Measurements from ENCODE around the gene ZFPL1. TPM values are rescaled to one million over a fixed set of nuclear protein-coding genes. Genes with fewer than 3 reads are reported as not detected.

Gene ZFPL1
- total RNA-seq, 1 donor from 2014 or later: 36.6 TPM

DNA sequence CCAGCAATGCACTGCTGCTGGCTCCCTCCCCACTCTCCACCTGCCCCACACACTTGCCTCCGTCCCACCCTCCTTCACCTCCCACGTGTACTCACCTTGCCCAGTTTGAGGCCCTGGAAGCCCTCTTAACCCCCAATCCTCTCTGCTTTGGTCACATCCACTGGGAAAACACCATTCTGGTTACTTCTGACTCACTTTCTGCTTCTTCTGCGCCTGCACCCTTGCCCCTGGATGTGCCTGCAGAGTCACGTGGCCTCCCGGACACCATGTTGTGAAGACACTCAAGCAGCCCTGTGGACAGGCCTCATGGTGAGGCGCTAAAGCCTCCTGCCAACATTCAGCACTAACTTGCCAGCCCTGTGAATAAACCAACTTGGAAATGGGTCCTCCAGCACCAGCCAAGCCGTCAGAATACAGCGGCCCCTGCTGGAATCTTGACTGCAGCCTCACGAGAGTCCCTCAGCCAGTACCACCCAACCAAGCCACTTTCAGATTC lies 23.1 kb upstream of the ZFPL1 start:
- Mint-ChIP-seq H3K27ac (no peak overlapping the region), H3K36me3 (ENCODE audit: low read depth) (no peaks in the 10 kb centered on the region), H3K9me3 (no peaks in the 10 kb centered on the region), H3K4me1 (no peaks in the 10 kb centered on the region), H3K27me3 (peaks cover 1% of the 10 kb centered on the region), H3K4me3 (no peak overlapping the region)
- DNase-seq (no peak), ATAC-seq (ENCODE audit: low read depth) (no peak)
- intact Hi-C loops (cut with micrococcal nuclease): no loop called here
- ChIA-PET POLR2A (no interaction called here), CTCF (no interaction called here)
- TF ChIP-seq, protein P1, sequence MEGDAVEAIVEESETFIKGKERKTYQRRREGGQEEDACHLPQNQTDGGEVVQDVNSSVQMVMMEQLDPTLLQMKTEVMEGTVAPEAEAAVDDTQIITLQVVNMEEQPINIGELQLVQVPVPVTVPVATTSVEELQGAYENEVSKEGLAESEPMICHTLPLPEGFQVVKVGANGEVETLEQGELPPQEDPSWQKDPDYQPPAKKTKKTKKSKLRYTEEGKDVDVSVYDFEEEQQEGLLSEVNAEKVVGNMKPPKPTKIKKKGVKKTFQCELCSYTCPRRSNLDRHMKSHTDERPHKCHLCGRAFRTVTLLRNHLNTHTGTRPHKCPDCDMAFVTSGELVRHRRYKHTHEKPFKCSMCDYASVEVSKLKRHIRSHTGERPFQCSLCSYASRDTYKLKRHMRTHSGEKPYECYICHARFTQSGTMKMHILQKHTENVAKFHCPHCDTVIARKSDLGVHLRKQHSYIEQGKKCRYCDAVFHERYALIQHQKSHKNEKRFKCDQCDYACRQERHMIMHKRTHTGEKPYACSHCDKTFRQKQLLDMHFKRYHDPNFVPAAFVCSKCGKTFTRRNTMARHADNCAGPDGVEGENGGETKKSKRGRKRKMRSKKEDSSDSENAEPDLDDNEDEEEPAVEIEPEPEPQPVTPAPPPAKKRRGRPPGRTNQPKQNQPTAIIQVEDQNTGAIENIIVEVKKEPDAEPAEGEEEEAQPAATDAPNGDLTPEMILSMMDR (IDR thresholded peaks at IDR 0.05): no peak

DNA sequence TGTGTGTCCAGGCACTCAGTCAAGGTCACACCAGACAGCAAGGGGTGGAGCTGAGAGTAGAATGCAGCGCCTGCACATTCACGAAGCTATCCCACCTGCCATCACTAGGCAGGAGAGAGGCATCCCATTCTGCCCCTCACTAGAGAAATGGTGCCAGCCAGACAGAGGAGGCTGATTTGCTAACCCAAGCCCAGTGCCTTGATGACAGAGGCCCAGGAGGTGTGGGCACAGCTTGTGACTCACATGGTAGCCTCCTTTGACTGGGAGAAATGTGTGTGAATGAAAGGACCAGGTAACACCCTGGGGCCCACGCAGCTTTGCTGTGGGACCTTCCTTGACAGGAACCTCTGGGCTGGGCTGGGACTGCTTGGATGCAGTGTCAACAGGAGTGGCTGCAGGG lies 20.5 kb upstream of the ZFPL1 start:
- no peaks in the 10 kb centered on the region for H3K9me3 Mint-ChIP-seq
- no peak overlapping the region for H3K27ac Mint-ChIP-seq
- no peak for DNase-seq
- ChIA-PET POLR2A (interaction anchor here (0.6 kb wide), 1 partner anchor 240 kb away, joined by 5 read pairs; no protein-coding TSS in a partner anchor), CTCF (interaction anchor here (0.6 kb wide), 1 partner anchor 35 kb away, joined by 4 read pairs; no protein-coding TSS in a partner anchor)
- H3K4me1 Mint-ChIP-seq: no peaks in the 10 kb centered on the region
- TF ChIP-seq, protein P1 (IDR thresholded peaks at IDR 0.05): no peak
- H3K36me3 Mint-ChIP-seq (ENCODE audit: low read depth): no peaks in the 10 kb centered on the region
- no peak for ATAC-seq (ENCODE audit: low read depth)
- peaks cover 1% of the 10 kb centered on the region for H3K27me3 Mint-ChIP-seq
- no peak overlapping the region for H3K4me3 Mint-ChIP-seq
- intact Hi-C loops (cut with micrococcal nuclease): no loop called here

GRCh38 chr11:65064847-65065240 lies 19.2 kb upstream of the ZFPL1 start:
- no peak for ATAC-seq (ENCODE audit: low read depth)
- intact Hi-C loops (cut with micrococcal nuclease): no loop called here
- Mint-ChIP-seq H3K27ac (no peak overlapping the region), H3K4me1 (no peaks in the 10 kb centered on the region), H3K27me3 (peaks cover 1% of the 10 kb centered on the region), H3K36me3 (ENCODE audit: low read depth) (no peaks in the 10 kb centered on the region), H3K4me3 (no peak overlapping the region), H3K9me3 (no peaks in the 10 kb centered on the region)
- DNase-seq: no peak
- TF ChIP-seq, protein P1 (IDR thresholded peaks at IDR 0.05): no peak
- ChIA-PET POLR2A (no interaction called here), CTCF (no interaction called here)

GRCh38 chr11:65065851-65066250 lies 18.2 kb upstream of the ZFPL1 start:
- ATAC-seq (ENCODE audit: low read depth) (no peak), DNase-seq (no peak)
- Mint-ChIP-seq H3K27me3 (peaks cover 1% of the 10 kb centered on the region), H3K4me1 (no peaks in the 10 kb centered on the region), H3K4me3 (no peak overlapping the region), H3K36me3 (ENCODE audit: low read depth) (no peaks in the 10 kb centered on the region), H3K27ac (no peak overlapping the region), H3K9me3 (no peaks in the 10 kb centered on the region)
- intact Hi-C loops (cut with micrococcal nuclease): no loop called here
- ChIA-PET POLR2A (no interaction called here), CTCF (no interaction called here)
- TF ChIP-seq, protein P1 (IDR thresholded peaks at IDR 0.05): no peak

DNA sequence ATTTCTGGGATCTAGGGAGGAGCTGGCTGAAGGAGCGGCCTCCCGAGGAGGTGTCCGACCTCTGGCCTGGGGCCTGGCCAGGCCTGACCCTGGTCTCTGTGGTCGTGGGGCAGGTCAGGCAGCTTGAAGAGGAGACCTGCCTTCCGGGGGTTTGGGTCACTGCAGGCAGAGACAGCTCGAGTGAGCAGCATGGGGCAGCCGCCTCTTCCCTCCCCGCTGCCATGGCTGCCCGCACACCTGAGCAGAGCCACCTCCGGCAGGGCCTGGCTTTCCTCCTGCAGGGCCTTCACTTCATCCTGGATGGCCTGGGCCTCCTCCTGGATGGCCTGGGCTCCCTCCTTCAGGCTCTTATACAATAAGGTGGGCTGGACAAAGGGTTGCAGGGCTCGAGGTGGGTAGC lies 17.7 kb upstream of the ZFPL1 start:
- H3K36me3 Mint-ChIP-seq (ENCODE audit: low read depth): no peaks in the 10 kb centered on the region
- no peaks in the 10 kb centered on the region for H3K9me3 Mint-ChIP-seq
- TF ChIP-seq, protein P1 (IDR thresholded peaks at IDR 0.05): no peak
- CTCF ChIA-PET: no interaction called here
- intact Hi-C loops (cut with micrococcal nuclease): no loop called here
- no peak overlapping the region for H3K27ac Mint-ChIP-seq
- H3K4me1 Mint-ChIP-seq: no peaks in the 10 kb centered on the region
- no peak for DNase-seq
- no peaks in the 10 kb centered on the region for H3K27me3 Mint-ChIP-seq
- no peak overlapping the region for H3K4me3 Mint-ChIP-seq
- ATAC-seq (ENCODE audit: low read depth): no peak
- POLR2A ChIA-PET: no interaction called here

Measured in activated B cell treated with CpG ODN at 0.5 μM for 24 hours (primary cell).